Hepatic stellate cell (primary cell): ENCODE measurements around the gene CYP46A1.
A peak's percentile ranks its signal among the peaks of the same experiment; 100 is the strongest.

Source experiments
- DNase-seq: peaks from one replicate; pipeline ENCODE4 v3.0.0; 2011; ENCODE audit warnings: low spot score

Gene CYP46A1

DNA sequence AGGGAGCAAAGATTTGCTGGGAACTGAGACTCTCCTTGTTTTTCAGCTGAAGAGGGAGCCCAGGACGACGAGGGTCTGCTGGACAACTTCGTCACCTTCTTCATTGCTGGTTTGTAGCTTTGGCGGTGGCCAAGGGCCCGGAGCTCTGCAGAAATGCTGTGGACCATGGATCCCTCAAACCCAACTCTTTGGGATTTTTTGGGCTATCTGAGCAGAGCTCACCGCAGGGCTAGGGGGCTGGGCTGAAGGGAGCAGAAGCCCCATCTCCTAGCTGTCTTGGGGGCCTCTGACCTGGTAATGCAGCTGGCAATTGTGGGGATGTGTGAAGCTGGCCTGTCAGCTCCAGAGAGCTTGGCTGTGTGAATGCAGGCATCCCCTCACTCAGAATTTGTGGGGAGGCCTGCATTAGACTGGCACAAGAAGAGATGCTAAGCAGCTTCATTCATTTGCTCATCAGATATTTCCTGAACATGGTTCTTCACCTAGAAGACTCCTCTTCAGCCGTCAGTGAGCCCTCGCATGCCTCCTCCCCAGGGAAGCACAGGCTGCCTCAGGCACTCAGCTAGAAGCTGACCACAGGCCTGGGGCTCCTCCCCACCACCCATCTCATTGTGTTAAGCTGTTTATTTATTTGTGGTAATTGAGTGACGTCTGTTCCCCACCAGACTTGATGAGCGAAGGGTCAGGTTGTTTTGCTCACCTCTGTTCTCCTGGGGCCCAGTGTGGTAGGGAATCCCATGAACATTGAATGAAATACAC lies 32.2 kb downstream of the CYP46A1 start:
- no peak for DNase-seq

- DNase-seq, result no peak
These were observed 33.0 kb downstream of the CYP46A1 start for GRCh38 chr14:99716850-99717681.

DNA sequence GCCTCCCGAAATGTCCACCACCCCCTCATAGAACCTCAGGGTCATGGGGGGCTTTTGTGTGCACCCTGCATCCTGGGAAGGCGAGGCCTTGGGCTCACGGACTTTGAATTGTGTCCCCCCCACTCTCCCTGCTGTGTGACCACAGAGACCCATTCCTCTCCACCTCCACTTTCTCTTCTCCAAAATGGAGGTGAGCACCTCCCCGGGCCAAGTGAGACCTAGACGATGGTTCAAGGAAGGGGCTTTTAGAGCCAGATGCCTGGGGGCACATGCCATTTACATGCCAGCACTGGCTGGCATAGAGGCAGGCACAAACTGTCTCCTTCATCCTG lies 33.5 kb downstream of the CYP46A1 start:
- no peak for DNase-seq

DNA sequence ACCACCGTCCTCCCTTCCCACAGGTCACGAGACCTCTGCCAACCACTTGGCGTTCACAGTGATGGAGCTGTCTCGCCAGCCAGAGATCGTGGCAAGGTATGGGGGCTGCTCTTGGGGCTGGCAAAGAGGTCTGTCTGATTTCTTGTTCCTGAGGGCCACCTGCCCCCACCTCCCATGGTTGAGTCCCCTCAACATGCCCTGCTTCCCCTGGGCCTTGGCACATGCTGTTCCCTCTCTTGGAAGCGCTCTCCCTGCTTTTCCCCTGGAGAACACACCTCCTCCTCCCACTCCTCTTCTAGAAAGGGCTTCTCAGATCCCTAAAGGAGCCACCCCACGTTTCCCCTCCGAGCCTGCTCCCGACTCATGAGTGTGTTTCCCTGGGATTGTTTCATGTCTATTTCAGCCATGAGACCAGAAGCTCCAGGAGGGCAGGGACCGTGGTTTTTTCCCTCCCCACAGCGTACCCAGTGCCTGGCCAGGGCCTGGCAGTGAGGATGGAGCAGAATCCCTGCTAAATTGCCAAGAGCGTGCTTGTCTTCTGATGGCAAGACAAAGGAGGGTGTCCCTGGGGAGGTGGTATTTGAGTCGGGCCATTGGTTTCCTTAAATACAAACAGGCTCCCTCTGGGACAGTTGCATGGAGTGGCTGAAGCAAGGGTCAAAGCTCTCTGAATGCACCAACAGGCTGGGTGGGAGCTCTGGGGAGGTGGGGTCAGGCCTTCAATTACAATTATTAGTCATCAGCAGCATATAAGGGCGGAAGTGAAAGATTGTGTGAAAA lies 34.1 kb downstream of the CYP46A1 start:
- DNase-seq, result no peak

GRCh38 chr14:99718811-99719192 lies 34.7 kb downstream of the CYP46A1 start:
- DNase-seq, result no peak

GRCh38 chr14:99720941-99721791 lies 37.1 kb downstream of the CYP46A1 start:
- no peak for DNase-seq

- DNase-seq, result no peak
These were observed 37.9 kb downstream of the CYP46A1 start for GRCh38 chr14:99721792-99722516.

- DNase-seq, result no peak
These were observed 38.6 kb downstream of the CYP46A1 start for GRCh38 chr14:99722741-99723140.

- DNase-seq, result no peak
These were observed 40.2 kb downstream of the CYP46A1 start for GRCh38 chr14:99724196-99724891.

- no peak for DNase-seq
These were observed 41.1 kb downstream of the CYP46A1 start for GRCh38 chr14:99724939-99725773.

- DNase-seq, result no peak
These were observed 41.9 kb downstream of the CYP46A1 start for GRCh38 chr14:99725774-99726537.

GRCh38 chr14:99726538-99727095 lies 42.5 kb downstream of the CYP46A1 start:
- no peak for DNase-seq

DNA sequence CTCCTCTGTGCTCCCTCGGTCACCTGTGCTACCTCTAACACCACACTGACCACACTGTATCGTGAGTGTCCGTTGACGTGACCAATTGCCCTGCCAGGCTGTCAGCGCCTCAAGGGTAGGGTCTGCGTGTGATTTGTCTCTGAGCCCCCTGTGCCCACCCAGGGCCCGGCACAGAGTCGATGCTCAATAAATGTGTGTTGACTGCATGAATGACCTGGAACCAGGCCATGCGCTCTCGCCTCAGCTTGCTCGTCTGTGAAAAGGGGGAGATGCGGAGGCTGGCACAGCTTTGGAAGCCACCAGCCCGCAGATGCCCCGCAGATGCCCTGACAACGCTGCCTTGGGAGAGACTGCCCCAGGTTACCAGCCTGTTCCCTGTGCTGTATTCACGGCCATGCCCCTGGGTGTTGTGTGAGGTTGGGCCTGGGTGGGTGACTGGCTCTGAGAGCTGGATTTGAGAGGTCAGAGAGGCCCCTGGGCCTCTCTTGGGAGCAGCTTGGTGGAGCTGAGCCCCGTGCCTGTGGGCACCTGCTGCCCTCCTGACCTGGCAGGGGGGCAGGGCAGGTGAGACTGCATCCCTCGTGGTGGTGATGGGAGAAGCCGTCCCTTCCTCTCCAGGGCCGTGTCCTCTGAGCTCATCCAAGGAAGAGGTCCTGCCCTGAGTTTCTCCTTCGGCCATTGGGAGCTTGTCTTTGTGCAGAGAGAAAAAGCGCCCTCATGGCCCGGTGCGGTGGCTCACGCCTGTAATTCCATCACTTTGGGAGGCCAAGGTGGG lies 43.2 kb downstream of the CYP46A1 start:
- DNase-seq, result no peak

- DNase-seq, result no peak
These were observed 44.3 kb downstream of the CYP46A1 start for GRCh38 chr14:99728231-99728920.

GRCh38 chr14:99728981-99729451 lies 44.9 kb downstream of the CYP46A1 start:
- no peak for DNase-seq

DNA sequence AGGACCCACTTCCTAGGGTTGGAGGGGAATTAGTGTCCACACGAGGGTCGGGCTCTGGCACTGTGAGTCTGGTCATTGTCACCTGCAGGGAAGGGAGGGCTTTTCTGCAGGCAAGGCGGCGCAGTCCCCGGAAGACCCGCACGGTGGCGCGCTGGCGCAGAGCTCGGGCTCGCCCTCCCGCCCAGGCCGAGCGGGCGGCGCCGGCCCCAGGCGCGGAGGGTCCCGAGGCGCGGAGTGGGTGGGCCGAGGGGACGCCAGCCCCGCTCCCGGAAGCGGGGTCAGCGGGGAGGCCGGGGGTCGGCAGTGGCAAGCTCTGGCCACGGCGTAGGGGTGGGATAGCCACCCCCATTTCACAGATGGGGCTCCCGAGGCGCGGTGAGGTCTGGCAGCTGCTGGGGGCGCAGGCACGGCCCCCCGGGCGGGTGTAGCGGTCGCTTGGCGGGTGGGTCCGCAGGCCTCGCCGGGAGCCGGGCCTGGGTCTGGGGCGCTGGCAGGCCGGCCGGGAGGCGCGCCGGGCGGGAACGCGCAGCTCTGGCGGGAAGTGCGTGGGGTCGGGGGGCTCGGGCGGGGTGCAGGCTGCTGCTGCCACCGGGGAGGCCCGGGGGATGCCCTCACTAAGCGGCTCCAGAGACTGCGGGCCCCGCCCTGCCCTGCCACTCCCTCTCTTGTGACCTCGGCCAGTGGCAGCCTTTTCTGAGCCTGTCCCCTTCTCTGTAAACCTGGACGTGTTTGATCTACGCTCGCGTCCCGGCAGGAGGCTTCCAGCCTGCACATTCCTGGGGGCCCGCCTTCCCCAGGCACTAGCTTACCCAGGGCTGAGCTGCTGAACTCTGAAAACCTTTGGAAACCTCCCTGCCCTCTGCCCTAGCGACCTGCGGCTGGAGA lies 46.1 kb downstream of the CYP46A1 start:
- peak; percentile 80 for DNase-seq
